ENCODE measurements around the gene UPK3B.
"Not testable (repeated sequence)": the region's sequence is repeated elsewhere in the genome, so short reads cannot be mapped to it uniquely, and the experiment has no call there.

Gene UPK3B

DNA sequence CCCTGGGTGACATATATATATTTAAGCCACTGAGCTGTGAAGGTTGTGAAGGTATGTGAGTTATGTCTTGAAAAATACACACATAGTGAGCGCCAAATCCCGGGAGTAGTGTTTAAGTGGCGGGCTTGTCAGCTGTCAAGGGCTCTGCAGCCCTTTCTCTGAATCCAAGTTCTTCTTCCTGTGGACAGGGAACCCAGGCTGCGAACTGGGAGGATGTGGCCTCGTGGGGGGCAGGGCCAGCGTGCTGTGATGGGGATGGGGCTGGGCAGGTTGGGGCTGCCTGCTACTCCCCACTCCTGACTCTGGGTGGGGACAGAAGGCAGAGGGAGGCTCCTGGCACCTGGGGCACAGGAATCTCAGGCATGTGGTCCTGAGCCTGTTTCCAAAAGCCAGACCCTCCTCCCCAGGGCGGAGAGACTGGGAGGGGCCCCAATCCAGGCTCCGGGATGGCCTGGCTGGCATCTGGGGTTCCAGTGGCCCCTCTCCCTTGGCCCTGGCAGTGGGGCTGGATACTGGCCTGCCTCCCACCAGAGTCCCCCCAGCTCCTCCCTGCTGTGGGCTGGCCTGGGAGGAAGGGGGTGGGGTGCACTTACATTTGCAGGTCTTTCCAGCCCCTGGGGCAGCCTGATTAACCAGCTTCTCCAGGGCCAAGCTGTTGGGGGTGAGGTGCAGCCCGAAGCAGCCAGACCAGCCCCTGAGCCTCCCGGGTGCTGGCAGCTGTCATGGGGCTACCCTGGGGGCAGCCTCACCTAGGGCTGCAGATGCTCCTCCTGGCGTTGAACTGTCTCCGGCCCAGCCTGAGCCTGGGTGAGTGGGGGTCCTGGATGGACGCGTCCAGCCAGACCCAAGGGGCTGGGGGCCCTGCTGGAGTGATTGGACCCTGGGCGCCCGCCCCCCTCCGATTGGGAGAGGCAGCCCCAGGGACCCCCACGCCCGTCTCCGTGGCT lies at the start of gene UPK3B:
TSS of gene UPK3B (plus strand) at position 622 of the 947 bp plus-strand sequence. CDS start at position 723, 101 bp downstream.
- no peak for DNase-seq

DNA sequence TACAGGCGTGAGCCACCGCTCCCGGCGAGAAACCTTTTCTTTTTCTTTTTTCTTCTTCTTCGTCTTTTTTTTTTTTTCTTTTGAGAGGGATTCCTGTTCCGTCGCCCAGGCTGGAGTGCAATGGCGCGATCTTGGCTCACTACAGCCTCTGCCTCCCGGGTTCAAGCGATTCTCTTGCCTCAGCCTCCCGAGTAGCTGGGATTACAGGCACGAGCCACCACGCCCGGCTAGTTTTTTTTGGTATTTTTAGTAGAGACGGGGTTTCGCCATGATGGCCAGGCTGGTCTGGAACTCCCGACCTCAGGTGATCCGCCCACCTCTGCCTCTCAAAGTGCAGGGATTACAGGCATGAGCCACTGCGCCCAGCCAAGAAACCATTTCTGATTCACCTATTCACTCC lies 49.6 kb upstream of the UPK3B start:
- DNase-seq: not testable (repeated sequence)

DNA sequence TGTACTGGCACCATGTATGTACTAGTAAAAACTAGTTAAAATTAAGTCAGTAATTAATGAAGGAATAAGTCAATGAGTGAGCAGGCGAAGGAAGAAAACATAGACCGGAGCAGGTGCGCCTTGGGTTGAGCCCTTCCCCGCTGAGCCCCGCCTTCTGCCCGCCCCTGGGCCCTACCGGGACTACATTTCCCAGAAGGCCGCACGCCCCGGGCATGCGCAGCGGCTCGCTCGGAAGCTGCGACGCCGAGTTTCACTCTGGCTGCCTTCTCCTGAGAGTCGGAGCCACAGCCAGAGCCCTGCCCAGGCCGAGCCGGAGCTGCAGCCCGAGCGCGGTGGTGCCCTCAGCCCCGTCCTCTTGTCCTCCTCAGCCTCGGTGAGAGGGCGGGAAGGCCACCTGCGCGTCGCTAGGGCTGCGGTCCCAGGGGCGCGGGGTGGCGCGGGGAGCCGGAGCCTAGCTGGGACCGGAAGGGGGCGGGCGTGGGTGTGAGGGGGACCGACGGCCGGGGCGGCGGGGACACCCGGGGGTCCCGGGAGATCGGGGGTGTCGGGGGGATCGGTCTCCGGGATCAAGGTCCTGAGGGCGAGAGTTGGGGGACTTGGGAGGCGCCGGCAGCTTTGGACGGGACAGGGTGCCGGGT lies 48.8 kb upstream of the UPK3B start, which contains the start of gene DTX2:
TSS of gene DTX2 (plus strand) at position 246 of the 638 bp plus-strand sequence. CDS start 18,801 bp downstream, outside the sequence.
- peak; percentile 56 for DNase-seq

DNA sequence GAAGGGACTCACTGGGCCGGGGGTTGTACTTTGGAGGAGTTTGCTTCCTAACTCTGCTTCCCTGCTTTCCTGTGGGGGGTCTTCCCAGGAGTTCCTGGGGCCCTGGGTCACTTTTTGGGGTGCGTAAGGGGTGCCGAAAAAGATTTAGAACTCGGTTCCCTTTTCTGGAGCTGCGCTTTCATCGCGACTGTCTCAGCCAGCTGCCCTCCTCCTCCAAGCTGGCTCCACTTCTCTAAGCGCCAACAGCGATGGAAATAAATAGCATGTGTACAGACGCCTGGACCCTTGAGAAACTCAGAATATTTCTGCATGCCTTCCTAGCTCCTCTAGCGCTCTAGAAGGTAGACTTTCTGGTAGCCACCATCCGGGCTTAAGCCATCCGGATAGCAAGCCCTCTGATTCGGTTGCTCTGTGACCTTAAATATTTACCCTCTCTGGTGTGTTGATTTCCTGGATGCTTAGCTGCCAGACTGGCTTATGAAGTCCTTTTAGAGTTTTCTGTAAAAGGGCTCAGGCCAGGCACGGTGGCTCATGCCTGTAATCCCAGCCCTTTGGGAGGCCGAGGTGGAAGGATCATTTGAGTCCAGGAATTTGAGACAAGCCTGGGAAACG lies 48.0 kb upstream of the UPK3B start:
- not testable (repeated sequence) for DNase-seq

DNA sequence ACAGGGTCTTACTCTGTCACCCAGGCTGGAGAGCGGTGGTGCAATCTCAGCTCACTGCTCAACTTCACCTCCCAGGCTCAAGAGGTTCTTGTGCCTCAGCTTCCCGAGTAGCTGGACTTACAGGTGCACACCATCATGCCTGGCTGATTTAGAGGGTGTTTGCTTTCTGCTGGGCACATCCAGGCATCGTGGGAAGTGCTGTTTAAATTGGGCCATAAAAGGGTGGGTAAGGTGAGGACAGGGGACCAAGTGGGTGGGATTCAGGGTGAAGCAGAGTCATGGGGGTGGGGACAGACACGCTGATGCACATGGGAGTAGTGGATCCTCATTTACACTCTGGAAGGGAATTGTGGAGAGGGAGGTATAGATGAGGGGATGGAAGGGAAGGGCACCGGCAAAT lies 45.4 kb upstream of the UPK3B start:
- not testable (repeated sequence) for DNase-seq

DNA sequence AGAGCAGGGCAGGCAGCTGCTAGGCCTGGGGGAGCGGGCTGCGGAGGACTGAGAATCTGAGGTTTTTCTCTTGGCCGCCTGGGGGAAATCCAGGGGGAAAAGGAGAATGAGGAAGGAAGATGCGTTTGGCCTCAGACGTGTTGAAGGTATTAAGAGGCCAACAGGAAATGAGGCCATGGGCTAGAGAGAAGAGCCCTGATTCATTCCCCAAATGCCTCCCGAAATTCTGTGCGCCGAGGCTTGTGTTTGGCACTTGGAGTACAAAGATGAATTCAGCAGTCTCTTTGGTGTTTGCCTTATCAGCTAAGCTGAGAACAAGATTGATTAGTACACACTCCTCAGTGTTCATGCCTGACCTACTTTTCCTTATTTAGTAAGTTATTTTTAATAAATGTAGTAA lies 44.4 kb upstream of the UPK3B start:
- DNase-seq: not testable (repeated sequence)

DNA sequence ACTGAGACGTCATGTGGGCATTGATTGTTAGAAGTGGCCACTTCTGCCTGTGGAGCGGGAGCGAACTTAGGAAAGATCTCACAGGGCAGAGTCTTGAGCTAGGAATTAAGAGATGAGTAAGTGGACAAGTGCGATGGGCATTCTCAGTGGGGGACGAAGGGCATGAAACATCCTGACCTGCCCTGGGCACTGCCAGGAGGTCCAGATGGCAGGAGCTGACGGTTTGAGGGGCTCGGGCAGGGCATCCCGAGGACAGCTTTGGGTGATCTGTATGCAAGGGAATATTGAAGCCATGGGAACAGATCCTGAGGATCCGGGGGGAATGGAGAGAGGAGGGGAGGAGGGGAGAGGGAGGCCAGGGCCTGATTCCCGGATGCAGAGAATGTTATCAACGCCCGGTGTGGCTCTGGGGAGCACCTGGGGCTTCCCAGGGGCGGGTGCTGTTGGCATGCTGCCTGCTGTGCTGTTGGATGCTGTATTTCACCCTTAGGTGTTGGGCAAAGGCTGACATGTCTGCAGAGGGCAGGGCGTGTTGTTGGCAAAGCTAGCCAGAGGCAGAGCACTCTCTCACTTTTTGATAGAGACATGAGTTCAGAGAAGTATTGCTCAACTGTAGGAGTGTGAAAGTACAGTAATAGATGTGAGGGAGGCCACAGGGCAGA lies 42.5 kb upstream of the UPK3B start:
- not testable (repeated sequence) for DNase-seq

DNA sequence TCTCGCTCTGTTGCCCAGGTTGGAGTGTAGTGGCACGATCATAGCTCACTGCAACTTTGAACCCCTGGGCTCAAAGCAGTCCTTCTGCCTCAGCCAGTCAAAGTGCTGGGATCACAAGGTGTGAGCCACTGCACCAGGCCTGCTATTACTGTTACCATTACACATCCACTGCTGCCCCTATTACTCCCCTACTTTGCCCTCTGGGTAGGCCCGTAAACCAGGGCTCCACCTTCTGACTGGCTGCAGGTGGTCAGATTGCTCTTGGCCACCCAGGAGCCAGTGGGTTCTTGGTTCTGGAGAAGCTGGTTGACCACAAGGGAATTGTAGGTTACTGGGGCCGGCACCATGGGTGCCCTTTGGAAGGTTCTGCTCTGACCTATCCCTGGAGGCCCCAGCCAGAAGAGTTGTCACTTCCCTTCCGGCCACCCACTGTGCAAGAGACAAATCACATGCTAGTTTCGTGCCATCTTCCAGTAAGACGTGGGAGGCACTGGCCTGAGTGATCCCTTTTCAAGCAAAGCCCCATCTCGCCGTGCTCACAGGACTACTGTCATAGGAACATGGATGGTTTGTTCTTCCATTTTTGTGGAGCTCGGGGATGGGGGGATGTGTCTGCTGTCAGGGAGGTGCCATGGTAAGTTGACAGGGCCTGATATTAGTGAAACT lies 38.7 kb upstream of the UPK3B start:
- DNase-seq: not testable (repeated sequence)

DNA sequence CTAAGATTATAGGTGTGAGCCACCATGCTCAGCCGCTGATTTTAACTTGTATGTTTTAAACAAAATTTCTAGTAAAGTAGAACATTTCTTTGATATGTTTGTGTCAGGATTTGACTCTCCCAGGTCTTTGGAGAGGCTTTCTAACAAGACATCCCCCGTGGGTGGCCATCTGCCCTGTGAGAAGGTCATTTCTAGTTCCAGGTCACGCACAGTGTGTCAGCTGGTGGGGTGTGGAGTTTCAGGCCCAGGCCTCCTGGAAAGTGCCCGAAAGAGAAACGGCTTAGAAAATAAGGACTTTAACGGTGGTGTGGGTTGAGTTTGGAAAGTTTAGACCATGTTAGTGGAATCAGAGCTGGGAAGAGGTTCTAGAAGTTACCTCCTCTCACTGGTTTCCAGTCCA lies 37.3 kb upstream of the UPK3B start:
- not testable (repeated sequence) for DNase-seq

DNA sequence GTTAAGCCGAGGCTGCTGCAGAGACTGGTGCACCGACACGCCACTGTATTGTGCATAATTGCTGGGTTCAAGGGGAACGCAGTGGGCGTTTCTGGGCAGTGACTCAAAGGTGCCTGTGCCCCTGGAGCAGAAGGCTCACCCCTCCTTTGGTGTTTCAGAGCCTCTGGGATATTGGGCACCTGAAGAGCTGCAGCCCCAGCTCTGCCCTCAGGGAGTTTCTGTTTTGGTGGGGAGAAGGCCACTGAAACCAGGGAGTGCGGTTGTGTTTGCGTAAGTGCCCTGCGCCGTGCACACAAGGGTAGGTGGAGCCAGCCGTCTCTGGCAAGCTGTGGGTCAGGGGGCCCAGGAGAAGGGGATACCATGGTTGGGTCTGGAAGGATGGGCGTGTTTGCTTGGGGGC lies 34.1 kb upstream of the UPK3B start:
- not testable (repeated sequence) for DNase-seq

DNA sequence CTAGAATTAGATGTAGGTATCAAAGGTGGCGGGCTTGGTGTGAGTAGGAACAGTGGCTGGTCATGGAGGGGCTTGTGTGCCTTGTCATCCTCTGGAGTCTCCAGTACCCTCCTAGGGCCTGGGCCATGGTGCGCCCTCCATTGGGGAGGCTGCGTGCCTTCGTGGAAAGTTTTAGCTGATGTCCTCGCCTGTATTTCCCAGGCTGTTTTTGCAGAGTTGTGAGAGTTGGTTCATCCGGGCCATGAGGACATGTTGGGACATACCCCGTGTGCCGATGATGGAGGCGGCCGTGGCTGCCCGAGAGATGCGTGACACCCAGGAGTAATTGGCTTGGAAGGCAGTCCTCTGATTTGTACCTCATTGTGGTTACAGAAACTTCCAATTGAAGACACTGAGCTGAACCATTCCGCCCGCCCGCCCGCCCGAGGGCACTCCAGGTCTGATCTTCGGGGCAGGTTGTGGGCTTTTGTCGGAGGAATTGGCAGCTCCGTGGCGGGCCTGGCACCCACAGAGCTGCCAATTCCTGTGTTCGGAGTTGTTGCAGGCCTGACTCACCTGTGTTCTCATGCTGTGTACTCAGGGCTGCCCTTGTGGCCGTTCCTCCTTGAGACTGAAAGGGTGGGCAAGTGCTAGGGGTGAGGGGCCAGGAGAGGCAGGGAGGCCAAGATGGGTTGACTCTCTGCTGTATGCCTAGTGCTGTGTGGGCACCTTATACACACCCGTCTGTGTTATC lies 33.4 kb upstream of the UPK3B start:
- not testable (repeated sequence) for DNase-seq

DNA sequence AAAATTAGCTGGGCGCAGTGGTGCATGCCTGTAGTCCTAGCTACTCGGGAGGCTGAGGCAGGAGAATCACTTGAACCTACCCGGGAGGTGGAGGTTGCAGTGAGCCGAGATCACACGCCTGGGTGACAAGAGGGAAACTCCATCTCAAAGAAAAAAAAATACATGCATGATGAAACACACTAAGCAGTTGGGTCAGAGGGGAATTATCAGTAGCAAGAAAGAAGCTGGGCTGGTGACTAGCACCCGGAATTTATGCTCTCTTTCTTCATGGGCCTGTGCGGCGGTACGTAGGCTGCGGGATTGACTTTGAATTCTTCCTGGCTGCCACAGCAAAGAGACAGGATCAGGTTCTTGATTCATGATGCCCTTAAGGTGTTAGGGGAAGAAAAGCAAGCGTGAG lies 30.7 kb upstream of the UPK3B start:
- not testable (repeated sequence) for DNase-seq

DNA sequence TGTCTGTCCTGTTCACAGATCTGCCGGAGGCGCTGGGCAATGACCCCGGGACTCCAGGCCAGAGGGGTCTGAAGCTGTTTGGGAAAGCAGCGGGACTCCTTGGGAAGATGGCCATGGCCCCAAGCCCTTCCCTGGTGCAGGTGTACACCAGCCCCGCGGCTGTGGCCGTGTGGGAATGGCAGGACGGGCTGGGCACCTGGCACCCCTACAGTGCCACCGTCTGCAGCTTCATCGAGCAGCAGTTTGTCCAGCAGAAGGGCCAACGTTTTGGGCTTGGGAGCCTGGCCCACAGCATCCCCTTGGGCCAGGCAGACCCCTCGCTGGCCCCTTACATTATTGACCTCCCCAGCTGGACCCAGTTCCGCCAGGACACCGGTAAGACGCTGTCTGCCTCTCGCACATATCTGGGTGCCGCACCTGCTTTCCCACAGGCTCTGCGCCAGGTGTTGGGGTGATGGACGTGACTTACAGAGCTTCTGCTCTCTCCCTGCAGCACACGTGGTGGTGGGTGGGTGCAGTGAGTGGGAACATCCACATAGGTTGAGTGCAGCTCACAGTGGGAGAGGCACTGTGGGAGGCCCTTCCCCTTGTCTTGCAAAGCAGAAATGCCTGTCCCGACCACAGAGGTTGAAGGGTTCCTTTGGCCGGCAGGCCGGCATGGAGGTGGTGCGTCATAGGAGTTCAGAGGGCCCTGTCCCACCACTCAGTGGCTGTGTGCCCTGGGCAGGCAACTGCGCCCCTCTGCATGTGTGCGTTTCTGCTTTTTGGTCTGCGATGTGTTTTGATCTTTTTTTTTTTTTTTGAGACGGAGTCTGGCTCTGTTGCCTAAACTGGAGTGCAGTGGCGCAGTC lies 29.7 kb upstream of the UPK3B start:
- not testable (repeated sequence) for DNase-seq

DNA sequence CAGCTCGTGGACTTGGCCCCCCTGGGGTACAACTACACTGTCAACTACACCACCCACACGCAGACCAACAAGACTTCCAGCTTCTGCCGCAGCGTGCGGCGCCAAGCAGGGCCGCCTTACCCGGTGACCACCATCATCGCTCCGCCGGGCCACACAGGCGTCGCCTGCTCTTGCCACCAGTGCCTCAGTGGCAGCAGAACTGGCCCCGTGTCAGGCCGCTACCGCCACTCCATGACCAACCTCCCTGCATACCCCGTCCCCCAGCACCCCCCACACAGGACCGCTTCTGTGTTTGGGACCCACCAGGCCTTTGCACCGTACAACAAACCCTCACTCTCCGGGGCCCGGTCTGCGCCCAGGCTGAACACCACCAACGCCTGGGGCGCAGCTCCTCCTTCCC lies 27.7 kb upstream of the UPK3B start:
- not testable (repeated sequence) for DNase-seq

DNA sequence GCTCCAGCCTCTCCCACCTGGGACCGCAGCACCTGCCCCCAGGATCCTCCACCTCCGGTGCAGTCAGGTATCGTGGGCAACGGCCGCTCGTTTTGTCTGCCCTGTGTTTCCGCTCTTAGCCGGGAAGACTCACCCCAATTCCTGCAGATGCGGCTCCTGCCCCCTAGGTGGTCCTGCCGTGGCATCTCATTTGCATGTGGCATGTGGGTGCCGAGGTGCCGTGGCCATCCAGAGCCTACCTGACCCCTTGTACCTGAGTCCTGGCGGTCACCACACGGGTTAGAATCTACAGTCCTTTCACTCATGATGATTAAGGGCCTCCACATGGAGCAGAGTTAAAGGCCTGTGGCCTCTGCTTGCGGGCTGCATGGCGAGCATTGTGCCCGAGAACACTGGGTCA lies 27.3 kb upstream of the UPK3B start:
- not testable (repeated sequence) for DNase-seq

DNA sequence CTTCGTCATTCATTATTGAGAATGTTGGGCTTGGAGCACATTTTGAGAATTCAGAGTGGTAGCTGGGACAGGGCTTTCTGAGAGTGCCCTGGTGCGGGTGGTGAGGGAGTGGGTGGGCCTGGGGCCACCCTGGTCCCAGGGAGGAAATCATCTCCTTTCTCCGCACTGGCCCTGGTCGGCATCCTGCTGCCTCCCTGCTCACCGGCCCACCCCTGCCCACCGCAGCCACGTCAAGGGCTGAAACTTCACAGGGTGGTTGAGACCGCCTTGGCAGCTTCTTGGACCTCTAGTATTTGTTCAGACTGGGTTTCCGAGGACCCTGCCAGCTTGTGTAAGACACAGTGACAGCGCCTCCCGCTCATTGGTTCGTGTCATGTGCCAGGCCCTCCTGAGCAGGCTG lies 25.9 kb upstream of the UPK3B start:
- DNase-seq: not testable (repeated sequence)

DNA sequence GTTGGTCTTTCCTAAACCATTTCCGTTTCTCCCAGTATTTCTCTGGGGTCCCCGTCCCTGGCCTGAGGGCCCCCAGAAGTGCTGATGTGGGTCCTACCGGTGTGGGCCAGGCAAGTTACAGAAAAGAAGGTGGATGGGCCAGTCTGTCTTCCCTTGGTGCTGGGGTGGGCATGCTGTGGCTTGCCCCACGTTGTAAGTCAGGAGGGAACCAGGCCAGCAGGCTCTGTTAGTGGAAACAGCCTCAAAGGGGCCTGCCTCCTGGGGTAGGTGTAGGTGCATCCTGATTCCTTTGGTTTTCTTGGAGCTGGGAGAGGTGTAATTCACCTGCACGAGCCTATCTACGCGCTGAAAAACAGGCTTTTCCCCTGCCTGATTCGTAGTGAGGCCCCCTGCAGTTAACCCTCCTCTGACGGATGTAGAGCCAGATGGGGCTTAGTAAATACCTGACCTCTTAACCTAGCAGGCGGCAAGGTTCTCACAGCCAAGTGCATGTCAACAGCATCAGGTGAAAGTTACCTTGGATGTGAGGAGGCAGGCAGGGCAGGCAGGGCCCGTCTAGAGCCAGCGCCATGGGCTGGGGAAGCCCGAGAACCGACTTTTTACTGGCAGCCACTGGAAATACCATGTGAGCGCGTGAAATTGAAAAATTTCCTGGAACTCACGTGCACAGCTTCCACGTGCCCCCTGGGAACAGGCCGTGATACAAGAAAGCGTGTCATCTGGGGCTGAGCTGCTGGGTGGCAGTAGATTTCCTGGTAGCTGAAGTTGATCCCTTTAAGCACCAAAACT lies 24.3 kb upstream of the UPK3B start:
- not testable (repeated sequence) for DNase-seq

DNA sequence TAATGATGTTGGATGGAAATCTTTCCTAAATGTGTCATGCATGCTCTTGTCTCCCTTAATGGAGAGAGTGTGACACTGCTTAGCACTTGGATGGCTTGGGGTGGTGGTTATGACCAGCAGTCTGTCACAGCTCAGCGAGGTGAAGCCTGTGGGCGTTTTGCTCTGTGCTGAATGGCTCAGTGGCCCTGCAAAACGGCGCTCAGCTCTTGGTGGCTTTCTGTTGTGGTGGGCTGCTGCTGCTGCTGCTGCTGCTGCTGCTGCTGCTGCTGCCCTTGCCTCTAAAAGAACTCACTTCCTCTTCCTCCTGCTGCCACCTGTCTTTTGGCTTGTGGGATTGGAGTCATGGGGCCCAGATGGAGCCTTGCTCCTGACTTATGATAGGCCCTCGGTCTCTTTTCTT lies 23.7 kb upstream of the UPK3B start:
- peak; percentile 35 for DNase-seq

DNA sequence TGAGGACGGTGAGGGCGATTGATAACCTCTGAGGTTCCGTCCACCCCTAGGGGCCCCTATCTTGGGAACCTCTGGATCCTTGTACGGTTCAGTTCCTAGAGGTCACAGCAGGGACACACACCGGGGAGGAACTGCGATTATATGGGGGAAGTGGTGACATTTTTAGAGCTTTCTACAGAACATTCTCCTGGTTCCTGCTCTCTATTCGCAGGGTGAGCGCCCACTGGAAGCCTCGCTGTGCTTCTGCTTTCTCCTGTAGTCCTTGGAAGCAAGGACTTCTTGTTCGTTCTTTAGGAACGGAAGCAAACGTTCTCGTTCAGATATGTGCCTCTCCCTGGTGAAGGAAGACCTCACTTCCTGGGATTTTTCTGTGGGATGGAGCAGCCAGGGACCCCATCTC lies 22.4 kb upstream of the UPK3B start:
- DNase-seq: not testable (repeated sequence)

DNA sequence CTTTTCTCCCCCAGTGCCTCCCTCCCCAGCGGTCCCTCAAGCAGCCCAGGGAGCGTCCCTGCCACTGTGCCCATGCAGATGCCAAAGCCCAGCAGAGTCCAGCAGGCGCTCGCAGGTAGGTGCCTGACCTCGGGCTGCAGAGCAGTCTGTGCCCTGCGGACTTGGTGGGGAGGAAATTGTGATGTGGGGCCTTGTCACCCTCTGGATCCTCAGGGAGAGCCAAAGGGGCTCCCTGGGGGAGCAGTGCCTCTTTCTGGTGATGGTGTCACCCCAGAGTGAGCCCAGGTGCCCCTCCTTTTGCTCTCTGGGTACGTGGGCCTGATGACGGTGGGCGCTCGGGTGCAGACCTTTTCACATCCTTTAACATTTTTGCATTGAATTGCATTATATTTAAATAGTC lies 18.2 kb upstream of the UPK3B start:
- DNase-seq: not testable (repeated sequence)
